GM20000 (cell line): ENCODE data around the gene MXRA7.

Source experiments
- DNase-seq: peaks from one replicate; pipeline ENCODE4 v3.0.0; 2012; ENCODE audit warnings: low spot score
- TF ChIP-seq, protein P1 (sequence below): IDR thresholded peaks from 2 replicates; pipeline ENCODE4 v1.5.1; 2012; ENCODE audit warnings: mild to moderate bottlenecking, control low read depth; ENCODE audit errors: extremely low read depth, missing control alignments

Gene MXRA7

DNA sequence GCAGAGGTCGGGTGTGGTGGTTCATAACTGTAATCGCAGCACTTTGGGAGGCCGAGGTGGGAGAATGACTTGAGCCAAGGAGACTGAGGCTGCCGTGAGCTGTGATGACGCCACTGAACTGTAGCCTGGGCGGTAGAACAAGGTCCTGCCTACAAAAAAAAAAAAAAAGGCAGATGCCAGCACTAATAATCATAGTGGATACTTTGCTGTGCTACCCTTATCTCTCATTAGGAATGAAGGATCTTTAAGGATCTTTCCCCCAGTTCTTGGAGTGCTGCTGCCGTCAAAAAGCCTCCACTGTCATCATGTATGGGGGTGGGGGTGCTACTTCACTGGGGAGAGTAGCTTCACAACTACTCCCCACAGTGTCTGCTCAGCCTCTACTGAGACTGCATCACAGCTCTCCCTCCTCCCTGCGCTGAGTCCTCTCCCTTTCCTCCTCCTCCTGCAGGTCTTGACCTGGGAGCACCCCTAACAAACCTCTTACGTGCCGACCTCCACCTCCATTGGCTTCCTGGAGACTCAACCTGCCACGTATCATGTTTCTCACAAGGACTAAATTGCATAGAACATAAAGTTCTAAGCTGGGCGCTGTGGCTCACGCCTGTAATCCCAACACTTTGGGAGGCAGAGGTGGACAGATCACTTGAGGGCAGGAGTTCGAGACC is 42.8 kb downstream of the MXRA7 start:
- TF ChIP-seq, protein P1, sequence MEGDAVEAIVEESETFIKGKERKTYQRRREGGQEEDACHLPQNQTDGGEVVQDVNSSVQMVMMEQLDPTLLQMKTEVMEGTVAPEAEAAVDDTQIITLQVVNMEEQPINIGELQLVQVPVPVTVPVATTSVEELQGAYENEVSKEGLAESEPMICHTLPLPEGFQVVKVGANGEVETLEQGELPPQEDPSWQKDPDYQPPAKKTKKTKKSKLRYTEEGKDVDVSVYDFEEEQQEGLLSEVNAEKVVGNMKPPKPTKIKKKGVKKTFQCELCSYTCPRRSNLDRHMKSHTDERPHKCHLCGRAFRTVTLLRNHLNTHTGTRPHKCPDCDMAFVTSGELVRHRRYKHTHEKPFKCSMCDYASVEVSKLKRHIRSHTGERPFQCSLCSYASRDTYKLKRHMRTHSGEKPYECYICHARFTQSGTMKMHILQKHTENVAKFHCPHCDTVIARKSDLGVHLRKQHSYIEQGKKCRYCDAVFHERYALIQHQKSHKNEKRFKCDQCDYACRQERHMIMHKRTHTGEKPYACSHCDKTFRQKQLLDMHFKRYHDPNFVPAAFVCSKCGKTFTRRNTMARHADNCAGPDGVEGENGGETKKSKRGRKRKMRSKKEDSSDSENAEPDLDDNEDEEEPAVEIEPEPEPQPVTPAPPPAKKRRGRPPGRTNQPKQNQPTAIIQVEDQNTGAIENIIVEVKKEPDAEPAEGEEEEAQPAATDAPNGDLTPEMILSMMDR, result no peak
- DNase-seq, result no peak

DNA sequence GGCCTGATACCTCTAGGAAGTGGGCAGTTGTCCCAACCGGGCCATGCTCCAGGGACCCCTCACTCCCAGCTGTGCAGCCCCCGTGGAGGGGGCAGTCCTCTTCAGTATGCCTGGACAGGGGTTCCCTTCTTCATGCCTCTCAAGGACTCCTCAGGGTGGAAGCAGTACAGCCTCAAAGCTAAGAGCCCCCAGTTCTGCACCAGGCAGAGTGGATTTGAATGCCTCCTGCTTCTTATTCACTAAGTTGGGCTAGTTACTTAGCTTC is 43.3 kb downstream of the MXRA7 start:
- no peak for DNase-seq
- TF ChIP-seq, protein P1, result no peak

DNA sequence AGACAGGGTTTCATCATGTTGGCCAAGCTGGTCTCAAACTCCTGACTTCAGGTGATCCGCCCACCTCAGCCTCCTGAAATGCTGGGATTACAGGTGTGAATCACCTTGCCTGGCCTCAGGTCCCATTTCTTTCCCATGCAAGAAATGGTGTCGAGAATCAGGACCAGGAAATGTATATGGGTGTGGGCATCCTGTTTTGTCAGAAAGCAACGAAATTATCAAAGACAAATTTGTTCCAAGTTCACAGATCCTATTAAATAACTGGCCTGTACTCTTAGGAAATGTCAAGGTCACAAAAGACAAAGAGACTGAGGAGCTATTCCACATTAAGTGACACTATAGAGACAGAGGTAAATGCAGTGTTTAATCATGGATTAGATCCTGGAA is 50.1 kb downstream of the MXRA7 start:
- TF ChIP-seq, protein P1, result no peak

DNA sequence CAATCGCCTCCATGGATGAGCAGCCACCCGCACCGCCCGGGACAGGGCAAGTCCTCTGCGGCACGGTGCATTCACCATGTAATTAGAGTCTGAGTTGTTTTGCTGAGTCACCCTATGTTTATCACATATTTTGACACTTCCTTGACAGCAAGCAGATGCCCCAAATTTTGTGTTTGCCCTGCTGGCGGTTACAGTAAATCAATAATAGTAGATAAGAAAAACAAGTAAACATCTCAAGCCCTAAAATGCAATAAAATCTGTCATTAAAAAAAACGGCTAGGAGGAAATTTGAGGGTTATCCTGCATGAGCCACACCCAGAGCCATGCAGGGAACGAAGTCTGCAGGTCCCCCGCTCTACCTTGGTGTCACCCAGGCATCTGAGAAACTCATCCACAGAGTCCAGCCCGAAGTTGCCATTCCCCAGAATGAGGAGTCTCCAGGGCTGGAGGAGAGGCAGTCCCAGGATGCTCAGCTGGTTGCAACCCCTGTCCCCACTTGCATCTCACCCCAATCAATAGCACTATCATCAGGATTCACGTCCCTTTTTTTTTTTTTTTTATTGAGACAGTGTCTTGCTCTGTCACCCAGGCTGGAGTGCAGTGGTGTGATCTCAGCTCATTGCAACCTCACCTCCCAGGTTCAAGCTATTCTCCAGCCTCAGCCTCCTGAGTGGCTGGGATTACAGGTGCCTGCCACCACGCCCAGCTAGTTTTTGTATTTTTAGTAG is 50.7 kb downstream of the MXRA7 start:
- DNase-seq, result no peak
- TF ChIP-seq, protein P1, result no peak

More for the DNA sequence above, 50.1 kb downstream of the MXRA7 start:
- DNase-seq, result no peak

DNA sequence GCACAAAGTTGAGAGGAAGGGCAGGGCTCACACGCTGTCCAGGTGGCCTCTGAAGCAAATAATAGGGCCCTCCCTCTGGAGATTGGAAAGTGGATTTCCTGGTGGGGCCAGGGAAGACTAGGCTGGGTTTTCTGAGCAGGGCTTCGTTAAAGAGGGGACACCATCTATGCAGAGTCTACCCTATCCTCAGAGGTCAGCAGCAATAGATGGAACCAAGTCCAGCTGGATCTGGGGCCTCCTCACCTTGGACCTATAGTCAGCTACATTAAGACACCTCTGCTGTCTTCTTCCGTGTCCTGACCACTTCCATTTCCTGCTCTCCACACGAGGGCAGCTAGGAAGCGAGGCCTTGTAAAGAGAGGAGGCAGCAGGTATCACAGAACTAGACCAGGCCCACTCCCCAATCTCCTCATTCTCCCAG is 52.5 kb downstream of the MXRA7 start:
- TF ChIP-seq, protein P1, result no peak
- no peak for DNase-seq

DNA sequence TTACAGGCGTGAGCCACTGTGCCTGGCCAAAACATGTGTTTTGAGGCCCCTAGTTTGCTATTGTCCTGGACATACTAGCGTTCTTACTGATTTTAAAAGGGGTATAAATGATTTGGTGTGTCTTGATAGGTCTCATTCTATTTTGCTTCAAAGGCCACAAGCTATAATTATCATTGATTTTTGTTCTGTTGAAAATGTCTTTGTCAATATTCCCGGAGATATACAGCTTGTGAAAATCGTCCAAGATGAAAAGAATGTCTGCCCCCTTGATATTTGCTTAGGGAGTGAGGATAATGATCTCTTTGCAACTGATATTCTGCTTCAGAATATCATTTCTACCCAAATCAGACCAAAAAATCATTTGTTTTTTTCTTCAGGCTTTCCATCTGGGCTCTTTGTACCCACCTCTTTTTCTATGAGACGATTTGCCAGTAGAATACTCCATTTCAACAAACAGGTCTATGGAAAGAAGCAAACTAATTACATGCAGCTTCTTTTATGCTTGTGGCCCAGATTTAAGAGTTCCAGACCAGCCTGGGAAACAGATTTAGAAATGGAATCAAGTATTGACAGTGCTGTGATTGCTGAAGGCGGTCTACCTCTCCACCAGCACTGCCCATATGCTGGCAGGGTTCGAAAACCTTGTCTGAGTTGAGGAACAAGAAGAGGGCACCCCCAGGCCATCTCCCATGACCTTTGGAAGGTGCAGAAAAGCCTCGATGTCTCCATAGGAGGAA is 53.1 kb downstream of the MXRA7 start:
- TF ChIP-seq, protein P1, result no peak
- DNase-seq, result no peak

DNA sequence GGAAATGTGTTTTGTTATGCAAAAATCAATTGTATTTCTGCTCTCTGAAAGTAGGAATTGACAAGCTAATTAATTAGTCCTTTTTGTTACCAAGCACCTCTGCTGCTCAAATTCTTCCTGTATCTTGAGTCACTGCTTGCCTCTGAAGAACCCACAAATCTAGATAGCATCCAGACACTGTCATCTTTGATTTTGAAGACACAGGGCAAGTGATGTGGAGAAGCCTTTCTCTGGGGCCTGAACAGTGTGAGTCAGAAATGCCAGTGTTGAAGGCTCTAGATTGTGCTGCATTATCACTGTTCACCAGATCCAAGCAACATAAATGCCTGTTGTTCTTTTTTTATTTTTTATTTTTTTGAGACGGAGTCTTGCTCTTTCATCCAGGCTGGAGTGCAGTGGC is 56.4 kb downstream of the MXRA7 start:
- TF ChIP-seq, protein P1, result no peak
- DNase-seq, result no peak
